Transverse colon (tissue), 4 donors: ENCODE measurements around the gene TUSC1.

ENCODE experiments used
- CTCF ChIP-seq, 5 experiments: fragments of 200-600 bp in 3 of 5; fragments of 450-650 bp in 2 of 5; sonication (generic) in 3 of 5; IDR thresholded peaks; 1 replicate in 2 of 5; 2 replicates in 3 of 5; pipeline ENCODE4 v1.5.1; 2016 to 2017; ENCODE audit warnings: antibody characterized with exemption in 5 of 5, inconsistent platforms in 3 of 5, mild to moderate bottlenecking in 2 of 5, moderate library complexity in 1 of 5
- EP300 ChIP-seq: sonication (generic); formaldehyde crosslinking; IDR thresholded peaks from one replicate; pipeline ENCODE4 v1.6.1; 2017; ENCODE audit warnings: antibody characterized with exemption, low read depth
- POLR2A ChIP-seq: fragments of 450-650 bp; IDR thresholded peaks from one replicate; pipeline ENCODE4 v1.6.1; 2016; ENCODE audit warnings: antibody characterized with exemption, mild to moderate bottlenecking, moderate library complexity
- POLR2AphosphoS5 ChIP-seq, 3 donors: sonication (generic); formaldehyde crosslinking; IDR thresholded peaks; one replicate each; pipeline ENCODE4 v1.6.1; 2016; ENCODE audit warnings: antibody characterized with exemption in 3 of 3

- TF ChIP-seq POLR2A (no peak), CTCF (IDR thresholded peaks at IDR 0.05) (no peak), EP300 (no peak), POLR2AphosphoS5 (IDR thresholded peaks at IDR 0.05) (no peak)
Measured at GRCh38 chr9:25703701-25704357, 25.6 kb upstream of the TUSC1 start.
